H1 (cell line): Measurements from ENCODE around the gene CDK12. TPM values are rescaled to one million over a fixed set of nuclear protein-coding genes. Genes with fewer than 3 reads are reported as not detected.

Experiments
- CTCF ChIA-PET: fragments of 300-600 bp; sonication (Branson Sonifier 250); formaldehyde crosslinking; loops from one replicate; lab custom pipeline; 2021; ENCODE audit not compliant: partially characterized antibody; lab: Charles Lee
- POLR2A ChIA-PET: fragments of 300-600 bp; sonication (Branson Sonifier 250); formaldehyde crosslinking; loops from one replicate; lab custom pipeline; 2021; ENCODE audit warnings: inconsistent platforms; ENCODE audit not compliant: partially characterized antibody; lab: Charles Lee
- DNase-seq, 2 experiments: peaks; one replicate each; pipeline versions ENCODE4 v3.0.0 to v3.0.0-alpha.2; 2010 to 2022; ENCODE audit warnings: low spot score in 2 of 2, low read depth in 1 of 2, mixed read lengths in 1 of 2
- FAIRE-seq: peaks from 2 replicates; lab custom pipeline; 2011; peaks lifted over from hg19 to GRCh38; lab: Jason Lieb, UNC
- H2AFZ ChIP-seq: 2 replicates; pipeline ENCODE4 v1.8.1; 2012; ENCODE audit warnings: low read length, inconsistent platforms
- H2AK5ac ChIP-seq: 2 replicates; pipeline ENCODE4 v1.6.1; 2013; ENCODE audit warnings: low read depth, low read length
- H2BK120ac ChIP-seq: replicated peaks from 2 replicates; pipeline ENCODE3; 2013; ENCODE audit warnings: low read depth, low read length, inconsistent platforms
- H2BK12ac ChIP-seq: 2 replicates; pipeline ENCODE4 v1.6.1; 2013; ENCODE audit warnings: low read depth, low read length
- H2BK15ac ChIP-seq: 2 replicates; pipeline ENCODE4 v1.6.1; 2013; ENCODE audit warnings: low read length
- H2BK20ac ChIP-seq: 2 replicates; pipeline ENCODE4 v1.6.1; 2013; ENCODE audit warnings: low read length
- H2BK5ac ChIP-seq: 2 replicates; pipeline ENCODE4 v1.6.1; 2013; ENCODE audit warnings: low read depth, low read length
- H3K14ac ChIP-seq: 2 replicates; pipeline ENCODE4 v1.6.1; 2013; ENCODE audit warnings: inconsistent platforms; ENCODE audit not compliant: insufficient read length
- H3K18ac ChIP-seq: 2 replicates; pipeline ENCODE4 v1.6.1; 2013; ENCODE audit warnings: low read length; ENCODE audit errors: extremely low read depth
- H3K23ac ChIP-seq: 2 replicates; pipeline ENCODE4 v1.6.1; 2013; ENCODE audit warnings: inconsistent platforms; ENCODE audit not compliant: insufficient read length
- H3K23me2 ChIP-seq: 2 replicates; pipeline ENCODE4 v1.6.1; 2013; ENCODE audit warnings: low read depth, low read length
- H3K27ac ChIP-seq: 2 replicates; pipeline ENCODE4 v1.6.1; 2011; ENCODE audit warnings: low read depth, low read length, inconsistent platforms
- H3K27me3 ChIP-seq, 4 experiments: replicated peaks in 1 of 4; 1 replicate in 1 of 4; 2 replicates in 3 of 4; pipeline versions ENCODE4 v1.6.1 to v1.8.1; 2011 to 2013; ENCODE audit warnings: low read length in 3 of 4, mild to moderate bottlenecking in 3 of 4, inconsistent platforms in 2 of 4, mixed read lengths in 2 of 4, moderate library complexity in 1 of 4; ENCODE audit not compliant: control insufficient read depth in 3 of 4, insufficient read depth in 3 of 4; ENCODE audit errors: extremely low read depth in 1 of 4
- H3K36me3 ChIP-seq, 4 experiments: 2 replicates each; pipeline versions ENCODE4 v1.6.1 to v1.8.1; 2011 to 2013; ENCODE audit warnings: mild to moderate bottlenecking in 4 of 4, low read length in 3 of 4, moderate library complexity in 2 of 4, control low read depth in 1 of 4, inconsistent platforms in 1 of 4; ENCODE audit not compliant: insufficient read depth in 4 of 4, control insufficient read depth in 2 of 4
- H3K4ac ChIP-seq: replicated peaks from 2 replicates; pipeline ENCODE3; 2013; ENCODE audit warnings: low read length, low read depth, mixed read lengths, inconsistent platforms; ENCODE audit not compliant: insufficient read length
- H3K4me1 ChIP-seq, 4 experiments: replicated peaks in 1 of 4; 1 replicate in 1 of 4; 2 replicates in 3 of 4; pipeline versions ENCODE4 v1.6.1 to v1.8.1; 2011 to 2013; ENCODE audit warnings: low read length in 3 of 4, inconsistent platforms in 2 of 4, mixed read lengths in 1 of 4; ENCODE audit not compliant: insufficient read depth in 4 of 4, control insufficient read depth in 3 of 4
- H3K4me2 ChIP-seq, 2 experiments: 2 replicates each; pipeline versions ENCODE4 v1.6.1 to v1.8.1; 2011 to 2013; ENCODE audit warnings: low read depth in 2 of 2, low read length in 2 of 2, control low read depth in 1 of 2, inconsistent platforms in 1 of 2, mild to moderate bottlenecking in 1 of 2; ENCODE audit not compliant: insufficient read depth in 1 of 2
- H3K4me3 ChIP-seq, 4 experiments: fragments of 200-600, 300-600 bp in 1 of 4; sonication (generic), shearing (Covaris generic), sonication (Bioruptor Twin) in 1 of 4; 2 replicates each; pipeline versions ENCODE4 v1.5.1 to v1.8.1; 2011 to 2016; ENCODE audit warnings: low read length in 4 of 4, low read depth in 3 of 4, control low read depth in 2 of 4, inconsistent platforms in 2 of 4, mild to moderate bottlenecking in 2 of 4, mixed read lengths in 1 of 4, moderate library complexity in 1 of 4; ENCODE audit not compliant: insufficient read depth in 2 of 4; ENCODE audit errors: extremely low read depth in 1 of 4
- H3K56ac ChIP-seq: replicated peaks from 2 replicates; pipeline ENCODE3; 2013; ENCODE audit warnings: low read depth, mild to moderate bottlenecking, mixed read lengths, low read length, inconsistent platforms; ENCODE audit not compliant: insufficient read length
- H3K79me1 ChIP-seq: 2 replicates; pipeline ENCODE4 v1.6.1; 2013; ENCODE audit warnings: low read depth, low read length, control low read depth
- H3K79me2 ChIP-seq, 2 experiments: 2 replicates each; pipeline versions ENCODE4 v1.6.1 to v1.8.1; 2012 to 2013; ENCODE audit warnings: low read length in 2 of 2, mild to moderate bottlenecking in 2 of 2, inconsistent platforms in 1 of 2; ENCODE audit not compliant: insufficient read depth in 2 of 2, control insufficient read depth in 1 of 2
- H3K9ac ChIP-seq, 4 experiments: replicated peaks in 1 of 4; 1 replicate in 1 of 4; 2 replicates in 3 of 4; pipeline versions ENCODE4 v1.6.1 to v1.8.1; 2011 to 2013; ENCODE audit warnings: low read depth in 3 of 4, low read length in 3 of 4, control low read depth in 2 of 4, mild to moderate bottlenecking in 2 of 4, moderate library complexity in 2 of 4, inconsistent platforms in 1 of 4; ENCODE audit errors: extremely low read depth in 1 of 4
- H3K9me3 ChIP-seq, 2 experiments: 2 replicates each; pipeline versions ENCODE4 v1.6.1 to v1.8.1; 2012 to 2013; ENCODE audit warnings: mild to moderate bottlenecking in 2 of 2, moderate library complexity in 2 of 2, control low read depth in 1 of 2, inconsistent platforms in 1 of 2, low read depth in 1 of 2, low read length in 1 of 2, mixed read lengths in 1 of 2; ENCODE audit not compliant: insufficient read depth in 2 of 2
- H4K20me1 ChIP-seq, 2 experiments: replicated peaks in 1 of 2; 2 replicates each; pipeline versions ENCODE3 to v1.8.1; 2011 to 2013; ENCODE audit warnings: inconsistent platforms in 2 of 2, low read length in 2 of 2, mild to moderate bottlenecking in 1 of 2; ENCODE audit not compliant: insufficient read depth in 2 of 2, control insufficient read depth in 1 of 2
- H4K5ac ChIP-seq: 2 replicates; pipeline ENCODE4 v1.6.1; 2013; ENCODE audit warnings: low read length, low read depth, mixed read lengths, inconsistent platforms; ENCODE audit not compliant: insufficient read length
- H4K8ac ChIP-seq: 2 replicates; pipeline ENCODE4 v1.8.0; 2013; ENCODE audit warnings: mild to moderate bottlenecking, moderate library complexity, low read length, inconsistent platforms; ENCODE audit not compliant: insufficient read depth; ENCODE audit errors: extremely low read depth
- H4K91ac ChIP-seq: replicated peaks from 2 replicates; pipeline ENCODE3; 2013; ENCODE audit warnings: low read length, mixed read lengths, inconsistent platforms; ENCODE audit not compliant: insufficient read length
- CBX8 ChIP-seq: fragments of 300-800, 300-1000 bp; sonication (generic); IDR thresholded peaks from 2 replicates; pipeline ENCODE4 v1.7.1; 2016; ENCODE audit warnings: low read depth, low read length, borderline replicate concordance
- CREB1 ChIP-seq: IDR thresholded peaks from 2 replicates; pipeline ENCODE4 v1.6.1; 2012; ENCODE audit warnings: inconsistent platforms
- EP300 ChIP-seq, 2 experiments: IDR thresholded peaks; 1 replicate in 1 of 2; 2 replicates in 1 of 2; pipeline ENCODE4 v1.6.1; 2011 to 2012; ENCODE audit warnings: low read depth in 2 of 2, low read length in 2 of 2, mild to moderate bottlenecking in 2 of 2, borderline replicate concordance in 1 of 2, inconsistent platforms in 1 of 2, moderate library complexity in 1 of 2
- JUN ChIP-seq: IDR thresholded peaks from 2 replicates; pipeline ENCODE4 v1.6.1; 2011; ENCODE audit warnings: low read depth, mild to moderate bottlenecking, improper control_type of control experiment, low read length
- NRF1 ChIP-seq: IDR thresholded peaks from 2 replicates; pipeline ENCODE4 v1.6.1; 2011; ENCODE audit warnings: mild to moderate bottlenecking, low read depth, low read length, improper control_type of control experiment
- POLR2AphosphoS5 ChIP-seq: IDR thresholded peaks from 2 replicates; pipeline ENCODE4 v1.6.1; 2011; ENCODE audit warnings: low read depth, low read length
- SAP30 ChIP-seq: fragments of 300-600 bp; sonication (generic); IDR thresholded peaks from 2 replicates; pipeline ENCODE4 v1.7.1; 2012; ENCODE audit warnings: low read length, moderate library complexity, mild to moderate bottlenecking, inconsistent platforms; ENCODE audit not compliant: insufficient read depth, insufficient replicate concordance
- SUZ12 ChIP-seq: fragments of 200-600 bp; sonication (generic); IDR thresholded peaks from 2 replicates; pipeline ENCODE4 v1.6.1; 2012; ENCODE audit warnings: mild to moderate bottlenecking, inconsistent platforms, low read length, moderate library complexity, mixed read lengths
- ZNF274 ChIP-seq: IDR thresholded peaks from 2 replicates; pipeline ENCODE4 v1.7.0; 2012; ENCODE audit warnings: low read length, borderline replicate concordance; ENCODE audit errors: extremely low read depth
- WGBS, 2 experiments: shearing (Covaris generic) in 1 of 2; methylation state at CpG; one replicate each; pipeline versions ENCODE4 v1.1.6 to v1.1.7; 2013 to 2015; ENCODE audit warnings: low lambda C conversion rate in 2 of 2, mixed read lengths in 2 of 2, inconsistent platforms in 1 of 2, low coverage in 1 of 2, missing lambda C conversion rate in 1 of 2; ENCODE audit not compliant: insufficient replicate concordance in 2 of 2, insufficient coverage in 1 of 2, insufficient read length in 1 of 2; ENCODE audit errors: extremely low coverage in 1 of 2, missing lambda C conversion rate in 1 of 2; 5-methylcytosine and 5-hydroxymethylcytosine counted together
- polyA plus RNA-seq, 7 experiments: library from polyadenylated mRNA; depleted of rRNA in 3 of 7; stranded (reverse) in 5 of 7; unstranded in 2 of 7; fragments of >200 nt in 5 of 7; fragments of 200-250 nt in 2 of 7; gene quantifications; 1 replicate in 5 of 7; 2 replicates in 1 of 7; 4 replicates in 1 of 7; pipeline versions ENCODE4 v1.2.1 to v1.2.3, GENCODE V29; 2011 to 2013; ENCODE audit warnings: missing spikeins in 2 of 7, mixed read lengths in 2 of 7
- total RNA-seq: library from RNA; stranded (reverse); fragmentation: NEBNext Ultra II Directional; extraction: Animal tissue kit (Norgen Biotek cat#: 25700); gene quantifications from 2 replicates; pipeline ENCODE4 v1.2.1, GENCODE V29; 2021
- TF ChIP-seq, protein P1 (sequence below): IDR thresholded peaks from 2 replicates; pipeline ENCODE4 v1.6.1; 2012; ENCODE audit warnings: low read length, inconsistent platforms

Gene CDK12
- total and polyA plus RNA-seq, 2 of the 8 experiments (the other 6 are each of a cell fraction or from before 2014, with no cell fraction given): 14.8 to 70.3 TPM

DNA sequence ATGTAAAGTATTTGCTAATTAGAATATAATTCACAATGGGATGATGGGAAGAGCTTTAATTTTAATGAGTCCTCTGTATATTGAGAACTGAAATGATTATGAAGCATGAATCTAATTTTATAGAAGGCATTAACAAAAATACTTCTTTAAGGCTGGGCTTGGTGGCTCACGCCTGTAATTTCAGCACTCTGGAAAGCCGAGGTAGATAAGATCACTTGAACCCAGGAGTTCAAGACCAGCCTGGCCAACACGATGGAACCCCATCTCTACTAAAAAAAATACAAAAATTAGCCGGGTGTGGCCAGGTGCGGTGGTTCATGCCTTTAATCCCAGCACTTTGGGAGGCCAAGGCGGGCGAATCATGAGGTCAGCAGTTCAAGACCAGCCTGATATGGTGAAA, 12.0 kb downstream of the CDK12 start:
- Histone ChIP-seq H3K23me2 (no peaks in the 10 kb centered on the region), H3K79me2 (peaks cover 0 to 19% of the 10 kb centered on the region in 2 experiments; a peak in 2 of 4 replicates), H4K8ac (no peak overlapping the region), H3K4me2 (no peak overlapping the region), H2BK120ac (no peak overlapping the region), H3K79me1 (peaks cover 4% of the 10 kb centered on the region), H3K27ac (no peak overlapping the region), H4K20me1 (no peaks in the 10 kb centered on the region), H2BK20ac (no peak overlapping the region), H2BK5ac (no peak overlapping the region), H3K56ac (no peak overlapping the region), H4K91ac (no peak overlapping the region), H3K27me3 (no peaks in the 10 kb centered on the region), H2AK5ac (no peak overlapping the region), H3K4me3 (no peak overlapping the region), H3K4ac (no peak overlapping the region), H3K18ac (no peak overlapping the region), H2BK15ac (no peak overlapping the region), H2BK12ac (no peak overlapping the region), H3K4me1 (no peaks in the 10 kb centered on the region)
- WGBS, 2 experiments: 78% methylated on average over 7 of the region's 7 CpGs; no CpG with 5 or more reads in 1 of the 2 experiments
- CTCF ChIA-PET: interaction anchor here (0.9 kb wide), 1 partner anchor 74 kb away, joined by 3 read pairs; no protein-coding TSS in a partner anchor
- no peak for FAIRE-seq
- no peak for DNase-seq
- no peak for TF ChIP-seq NRF1
- TF ChIP-seq EP300 (IDR thresholded peaks at IDR 0.05; ENCODE audit: borderline replicate concordance in 1 of 2, low read depth in 2 of 2, low read length in 2 of 2): no peak
- no peak for TF ChIP-seq SAP30
- no peak for TF ChIP-seq CREB1
- TF ChIP-seq JUN: no peak
- TF ChIP-seq CBX8: no peak
- TF ChIP-seq, protein P1, sequence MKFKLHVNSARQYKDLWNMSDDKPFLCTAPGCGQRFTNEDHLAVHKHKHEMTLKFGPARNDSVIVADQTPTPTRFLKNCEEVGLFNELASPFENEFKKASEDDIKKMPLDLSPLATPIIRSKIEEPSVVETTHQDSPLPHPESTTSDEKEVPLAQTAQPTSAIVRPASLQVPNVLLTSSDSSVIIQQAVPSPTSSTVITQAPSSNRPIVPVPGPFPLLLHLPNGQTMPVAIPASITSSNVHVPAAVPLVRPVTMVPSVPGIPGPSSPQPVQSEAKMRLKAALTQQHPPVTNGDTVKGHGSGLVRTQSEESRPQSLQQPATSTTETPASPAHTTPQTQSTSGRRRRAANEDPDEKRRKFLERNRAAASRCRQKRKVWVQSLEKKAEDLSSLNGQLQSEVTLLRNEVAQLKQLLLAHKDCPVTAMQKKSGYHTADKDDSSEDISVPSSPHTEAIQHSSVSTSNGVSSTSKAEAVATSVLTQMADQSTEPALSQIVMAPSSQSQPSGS: no peak
- TF ChIP-seq ZNF274: no peak
- TF ChIP-seq POLR2AphosphoS5: no peak
- TF ChIP-seq SUZ12: no peak
- TF ChIP-seq, all 59 proteins: peak for 0
- Histone ChIP-seq H3K14ac (no peak overlapping the region), H2AFZ (no peak overlapping the region), H3K9ac (no peak overlapping the region), H3K23ac (no peak overlapping the region), H3K9me3 (no peaks in the 10 kb centered on the region), H3K36me3 (peaks cover 13 to 46% (median 25%) of the 10 kb centered on the region in 4 experiments), H4K5ac (no peak overlapping the region)
- POLR2A ChIA-PET: interaction anchor here (1.7 to 3.0 kb wide), 3 partner anchors 11 to 22 kb away, joined by 4 to 23 read pairs (median 14); partner anchors contain the start of genes CDK12 and MED1
